GM21367 (cell line): ENCODE measurements around the gene SETBP1.
A peak's percentile ranks its signal among the peaks of the same experiment; 100 is the strongest.

Source experiments
- ATAC-seq: cut with Tn5 transposase; IDR thresholded peaks from one replicate; pipeline ENCODE4 v1.9.1; 2021; ENCODE audit not compliant: unreplicated experiment

Gene SETBP1

DNA sequence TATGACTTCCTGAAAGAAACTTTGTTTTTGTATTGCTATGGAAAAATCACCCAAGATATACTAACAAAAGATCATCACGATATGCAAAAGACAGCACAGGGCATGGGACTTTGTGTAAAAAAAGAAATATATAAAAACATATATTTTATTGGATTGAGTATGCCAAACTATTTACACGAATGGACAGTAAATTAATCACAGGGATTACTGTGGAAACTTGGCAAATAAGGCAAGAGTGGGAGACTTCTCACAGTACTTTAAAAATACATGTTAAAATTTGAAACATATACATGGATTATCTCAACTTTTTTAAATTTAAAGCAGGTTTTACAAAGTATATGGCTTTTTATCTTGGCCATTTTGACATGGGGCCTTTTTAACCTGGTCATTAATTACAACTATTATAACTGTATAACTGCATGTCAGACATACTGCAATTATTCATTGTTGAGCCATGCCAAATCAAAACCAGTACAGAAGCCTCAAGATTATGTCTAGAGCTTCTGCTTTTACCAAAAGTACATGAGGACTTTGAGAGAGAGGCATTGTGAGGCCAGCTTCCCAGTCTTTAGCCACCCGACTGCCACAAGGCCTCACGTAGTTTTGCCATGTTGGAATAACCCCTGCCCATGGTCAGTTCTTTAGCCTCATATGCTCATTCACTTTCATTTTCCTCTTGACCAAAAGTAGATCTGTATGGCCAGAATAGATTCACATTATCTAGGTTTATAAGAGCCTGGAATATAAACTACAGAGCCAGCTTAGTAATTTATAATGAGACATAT, 419.8 kb downstream of the SETBP1 start:
- no peak for ATAC-seq

DNA sequence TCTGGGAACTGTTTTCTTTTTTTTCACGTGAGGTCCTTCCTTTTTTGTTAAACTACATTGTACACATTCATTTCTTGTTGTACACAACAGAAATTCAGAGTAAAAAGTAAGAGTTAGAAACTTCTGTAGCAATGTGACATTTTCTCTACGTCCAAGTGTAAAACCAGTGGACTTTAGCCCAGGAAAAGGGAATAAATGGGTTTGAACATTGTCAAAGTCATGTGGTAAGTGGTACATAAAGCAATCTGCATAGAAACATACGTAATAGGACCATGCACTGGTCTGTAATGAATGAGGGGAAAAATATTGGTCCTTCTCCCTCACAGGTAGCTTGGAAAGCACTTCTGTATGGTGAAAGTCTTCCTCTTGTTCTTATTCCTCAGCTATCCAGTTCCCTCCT, 421.4 kb downstream of the SETBP1 start:
- no peak for ATAC-seq

DNA sequence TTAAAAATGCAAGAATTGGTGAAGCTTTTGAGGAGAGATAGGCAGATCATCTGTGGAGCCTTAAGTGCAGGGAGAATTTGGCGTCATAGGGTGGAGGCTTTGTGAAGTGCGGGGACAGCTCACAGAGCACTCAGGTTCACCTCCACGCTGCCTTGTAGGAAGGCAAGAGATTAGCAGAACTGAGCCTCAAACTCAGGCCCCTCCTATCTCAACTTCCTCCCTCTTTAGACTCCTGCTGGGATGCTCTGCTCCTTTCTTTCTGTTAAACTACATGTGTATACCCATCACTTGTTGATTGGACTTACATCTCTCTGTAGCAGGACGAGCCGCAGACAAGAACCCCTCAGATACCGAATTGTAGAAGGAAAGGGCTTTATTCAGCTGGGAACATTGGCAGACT, 422.2 kb downstream of the SETBP1 start:
- ATAC-seq = no peak

DNA sequence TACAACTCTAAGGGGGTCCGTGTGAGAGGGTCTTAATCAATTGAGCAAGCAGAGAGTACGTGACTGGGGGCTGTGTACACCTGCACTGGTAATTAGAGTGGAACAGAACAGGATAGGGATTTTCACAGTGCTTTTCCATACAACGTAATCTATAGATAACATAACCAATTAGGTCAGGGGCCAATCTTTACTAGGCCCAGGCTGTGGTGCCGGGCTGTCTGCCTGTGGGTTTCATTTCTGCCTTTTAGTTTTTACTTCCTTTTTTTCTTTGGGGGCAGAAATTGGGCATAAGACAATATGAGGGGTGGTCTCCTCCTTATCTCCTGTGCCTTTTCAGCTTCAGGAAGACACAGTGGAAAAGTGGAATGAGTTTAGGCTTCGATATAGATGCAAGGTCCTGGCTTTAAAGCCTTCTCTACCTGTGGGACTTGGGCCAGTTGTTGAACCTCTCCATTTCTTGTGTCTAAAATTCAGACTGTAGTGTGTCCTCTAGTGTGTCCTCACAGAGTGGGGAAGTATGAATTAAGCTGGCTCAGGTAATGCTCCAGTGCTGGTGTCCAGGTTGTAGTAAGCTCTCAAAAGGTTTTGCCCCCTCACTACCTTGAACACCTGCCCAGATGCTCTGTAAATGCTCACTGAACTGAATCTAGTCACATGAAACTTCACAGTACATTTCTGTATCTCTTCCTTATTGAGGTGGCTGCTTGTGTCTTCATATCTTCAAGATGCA, 422.8 kb downstream of the SETBP1 start:
- ATAC-seq = peak; percentile 36

DNA sequence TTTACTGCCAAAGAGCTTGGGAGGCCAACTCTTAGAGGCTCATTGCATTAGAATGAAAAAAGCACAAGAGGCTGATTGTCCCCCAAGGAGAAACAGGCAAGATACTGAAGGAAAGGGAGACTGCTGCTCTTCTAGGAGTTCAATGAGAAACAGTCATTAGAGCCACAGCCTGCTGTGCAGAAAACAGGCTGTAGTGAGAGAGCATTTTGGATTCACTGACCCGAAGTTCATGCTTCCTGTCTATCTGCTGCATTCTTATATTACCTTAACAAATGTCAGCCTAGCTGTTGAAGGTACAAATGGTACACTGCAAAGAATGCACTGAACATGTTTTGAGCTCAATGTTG, 423.3 kb downstream of the SETBP1 start:
- peak; percentile 4 for ATAC-seq

DNA sequence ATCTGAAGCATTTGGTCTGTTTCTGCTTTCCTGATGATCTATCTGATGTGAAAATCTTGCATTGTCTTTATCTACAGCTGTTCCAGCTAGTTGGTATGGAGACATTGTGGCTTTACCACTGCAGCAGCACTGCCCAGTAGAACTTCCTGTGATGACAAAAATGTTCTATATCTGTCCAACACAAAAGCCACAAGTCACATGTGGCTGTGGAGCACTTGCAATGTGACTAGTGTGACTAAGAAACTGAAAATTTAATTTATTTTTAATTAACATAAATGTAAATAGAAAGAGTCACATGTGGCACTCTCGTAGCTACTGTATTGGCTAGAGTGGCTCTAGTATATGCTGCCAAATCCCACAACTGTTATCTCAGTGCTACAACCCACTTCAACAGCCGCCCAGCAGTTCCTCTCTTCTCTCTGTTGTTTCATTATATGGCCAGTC, 425.7 kb downstream of the SETBP1 start:
- peak; percentile 90 for ATAC-seq

DNA sequence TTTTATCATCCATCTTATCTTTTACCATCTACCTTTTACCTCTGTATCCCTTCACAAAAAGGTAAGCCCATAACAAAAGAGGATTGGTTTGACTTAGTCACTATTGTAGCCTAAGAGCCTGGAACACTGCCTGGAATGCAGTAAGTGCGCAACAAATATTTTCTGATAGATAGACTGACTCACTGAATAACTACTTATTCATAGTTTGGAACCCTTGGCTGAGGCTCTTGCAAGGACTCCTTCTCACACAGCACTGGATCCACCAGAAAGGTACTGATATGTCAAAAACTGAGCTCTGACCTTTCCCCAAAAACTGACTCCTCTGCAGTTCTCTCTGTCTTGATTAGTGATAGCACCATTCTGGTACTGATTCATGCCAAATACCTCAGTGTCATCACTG, 426.7 kb downstream of the SETBP1 start:
- no peak for ATAC-seq

DNA sequence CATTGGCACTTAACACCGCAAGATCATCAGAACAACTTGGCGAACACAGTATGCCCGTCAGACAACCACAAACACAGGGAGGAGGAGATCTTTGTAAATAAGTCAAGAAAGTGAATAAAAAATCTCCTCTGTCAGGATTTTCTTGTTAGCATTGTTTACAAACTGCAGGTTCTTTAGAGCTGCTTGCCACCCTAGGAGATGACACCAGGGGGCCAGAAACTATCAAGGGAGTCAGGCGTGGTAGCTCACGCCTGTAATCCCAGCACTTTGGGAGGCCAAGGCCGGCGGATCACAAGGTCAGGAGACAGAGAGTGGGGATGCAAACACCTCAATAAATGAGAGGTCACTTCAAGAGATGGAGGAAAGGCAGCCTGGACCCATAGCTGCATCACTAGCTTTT, 428.1 kb downstream of the SETBP1 start:
- ATAC-seq = no peak

DNA sequence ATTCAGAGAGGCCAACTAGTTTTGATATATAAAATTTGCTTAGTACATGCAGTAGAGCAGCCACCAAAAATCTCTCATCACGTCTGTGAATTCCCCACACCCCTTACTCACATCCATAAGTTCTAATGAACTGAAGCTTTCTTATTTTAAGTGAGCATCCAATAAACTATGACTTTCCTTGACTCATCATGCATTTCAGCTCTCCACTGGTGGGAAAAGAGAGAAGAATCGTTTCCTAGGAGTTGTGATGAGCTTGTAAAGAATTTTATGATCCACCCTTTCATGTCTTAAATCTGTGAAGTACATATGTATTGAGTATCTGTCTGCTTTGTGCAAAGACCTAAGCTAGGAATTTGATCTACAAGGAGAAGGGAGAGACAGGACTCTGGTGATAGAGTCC, 428.6 kb downstream of the SETBP1 start:
- ATAC-seq = no peak

DNA sequence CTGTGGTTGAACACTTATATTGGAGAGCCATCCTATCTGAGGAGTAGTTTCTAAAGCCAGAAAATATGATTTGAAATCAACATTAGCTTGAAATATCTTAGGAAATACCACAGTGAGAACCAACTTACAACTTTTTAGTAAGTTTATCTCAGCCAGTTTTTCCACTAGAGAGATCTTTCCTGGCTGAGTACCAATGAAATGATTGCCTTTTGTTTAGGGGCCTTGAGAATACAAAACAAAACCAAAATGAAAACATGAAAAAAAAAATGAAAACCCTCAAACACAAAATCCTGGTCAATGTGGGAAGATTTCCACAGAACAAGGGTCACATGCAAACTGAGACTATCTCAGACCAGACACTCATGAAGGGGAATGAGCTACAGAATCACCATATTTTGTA, 429.0 kb downstream of the SETBP1 start:
- no peak for ATAC-seq

DNA sequence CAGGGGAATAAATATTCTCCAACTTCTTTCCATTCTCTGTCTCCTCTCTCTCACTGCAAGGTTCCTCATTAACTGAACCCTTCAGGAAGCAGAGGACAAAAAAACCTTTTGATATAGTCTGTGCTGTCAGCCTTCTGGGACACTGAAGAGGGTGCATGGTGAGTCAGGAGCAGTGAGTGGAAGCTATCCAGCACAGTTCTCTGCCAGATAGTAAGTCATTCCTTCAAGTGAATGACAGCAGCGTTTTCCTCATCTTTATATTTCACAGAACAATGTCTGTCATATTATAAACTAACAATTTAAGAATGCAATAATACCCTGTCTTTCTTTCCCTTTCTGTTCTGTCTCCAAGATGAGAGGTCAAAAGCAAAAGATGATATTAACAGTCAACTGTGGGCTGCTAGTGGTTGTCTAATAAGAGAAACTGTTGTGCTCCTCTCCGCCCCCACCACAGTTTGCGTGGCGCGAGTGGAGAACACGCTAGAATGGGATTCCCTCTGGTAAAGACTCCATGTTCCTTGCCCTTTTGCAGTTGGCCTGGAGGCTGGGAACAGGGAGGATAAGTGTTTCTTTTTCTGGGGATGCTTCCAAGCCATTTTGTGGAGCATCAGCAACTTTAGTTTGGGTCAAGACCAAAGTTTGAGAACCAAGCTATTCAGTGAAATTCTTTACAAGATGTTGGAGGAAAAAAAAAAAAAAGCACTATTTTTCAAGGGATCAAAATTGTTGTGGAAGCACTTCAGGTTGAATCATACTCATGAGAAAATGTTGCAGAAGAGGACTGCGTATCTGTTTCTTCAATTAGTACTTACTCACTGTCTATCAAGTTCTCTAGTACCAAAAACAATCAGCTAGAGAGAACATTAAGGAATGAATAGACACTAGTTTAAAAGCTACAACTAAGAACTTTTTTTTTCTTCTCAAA, 430.2 kb downstream of the SETBP1 start:
- ATAC-seq = no peak

DNA sequence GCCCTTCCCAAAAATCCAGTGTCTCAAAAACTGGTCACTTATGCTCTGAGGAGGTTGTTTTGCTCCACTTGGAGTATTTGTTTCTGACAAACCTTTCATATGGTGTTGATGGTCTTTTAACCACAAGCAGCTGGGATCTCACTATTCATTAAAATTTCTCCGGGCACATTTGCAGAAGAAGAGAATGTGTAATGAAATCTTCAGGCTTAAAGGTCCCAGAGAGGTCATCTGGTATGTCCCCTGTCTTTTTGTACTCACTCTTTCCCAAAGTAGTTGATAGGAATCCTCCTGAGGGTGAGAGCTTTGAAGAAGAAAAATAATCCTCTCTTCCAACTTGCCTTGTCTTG, 430.8 kb downstream of the SETBP1 start:
- ATAC-seq = no peak

DNA sequence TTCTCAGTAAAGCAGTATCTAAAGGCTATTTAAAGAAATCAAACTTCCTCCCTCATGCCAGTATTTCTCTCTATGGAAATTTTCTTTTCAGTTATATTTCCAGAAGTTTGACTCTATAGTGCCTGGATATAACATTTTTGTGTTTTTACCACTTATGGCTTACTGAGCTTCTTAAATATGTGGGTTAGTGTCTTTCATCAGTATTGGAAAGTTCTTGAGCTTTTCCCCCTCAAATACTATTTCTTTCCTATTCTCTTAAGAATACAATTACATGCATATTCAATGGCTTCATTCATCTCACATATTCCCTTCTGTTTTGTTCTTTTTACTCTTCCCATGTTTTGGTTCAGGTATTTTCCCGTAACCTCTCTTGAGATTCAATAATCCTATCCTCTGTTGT, 432.0 kb downstream of the SETBP1 start:
- ATAC-seq = no peak

DNA sequence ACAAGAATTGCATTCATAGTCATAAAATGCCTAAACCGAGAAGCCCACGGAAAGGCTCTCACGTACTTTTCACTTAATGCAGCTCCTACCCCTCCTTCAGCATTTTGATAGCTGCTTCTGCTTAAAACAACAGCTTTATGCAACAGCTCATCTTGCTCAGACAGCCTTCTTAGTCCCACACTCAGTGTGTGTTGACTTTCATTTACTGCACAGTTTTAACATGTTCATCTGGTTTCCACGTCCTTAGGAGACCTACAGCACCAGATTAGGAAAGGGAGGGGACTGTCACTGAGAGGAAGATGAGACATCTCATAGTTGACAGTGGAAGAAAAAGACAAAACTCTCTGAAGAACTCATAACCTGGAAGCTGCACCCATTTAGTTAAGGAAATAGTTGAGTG, 435.4 kb downstream of the SETBP1 start:
- no peak for ATAC-seq
